NB4 (cell line): Measurements from ENCODE around the gene SMURF1.
A peak's percentile ranks its signal among the peaks of the same experiment; 100 is the strongest.

ENCODE experiments used
- DNase-seq: peaks from one replicate; pipeline ENCODE4 v3.0.0; 2010; ENCODE audit warnings: low read depth
- H3K4me3 ChIP-seq: one replicate; pipeline ENCODE4 v1.5.1; 2011; ENCODE audit warnings: mild to moderate bottlenecking, low read depth, low read length, moderate library complexity
- MYC ChIP-seq: IDR thresholded peaks from 2 replicates; pipeline ENCODE4 v1.6.1; 2011; ENCODE audit warnings: low read depth, low read length
- POLR2A ChIP-seq: IDR thresholded peaks from 2 replicates; pipeline ENCODE4 v1.6.1; 2011; ENCODE audit warnings: mild to moderate bottlenecking; ENCODE audit not compliant: insufficient read length; ENCODE audit errors: extremely low read depth
- TF ChIP-seq, protein P1 (sequence below): IDR thresholded peaks from 2 replicates; pipeline ENCODE4 v1.6.1; 2011; ENCODE audit warnings: low read depth, low read length
- TF ChIP-seq, protein P2 (sequence below): IDR thresholded peaks from one replicate; pipeline ENCODE4 v1.5.1; 2012; ENCODE audit warnings: low read depth, low read length

Gene SMURF1

GRCh38 chr7:99112979-99113378, 30.9 kb downstream of the SMURF1 start:
- DNase-seq = no peak
- no peak overlapping the region for H3K4me3 ChIP-seq
- TF ChIP-seq POLR2A (no peak), MYC (no peak)
- TF ChIP-seq, protein P1, sequence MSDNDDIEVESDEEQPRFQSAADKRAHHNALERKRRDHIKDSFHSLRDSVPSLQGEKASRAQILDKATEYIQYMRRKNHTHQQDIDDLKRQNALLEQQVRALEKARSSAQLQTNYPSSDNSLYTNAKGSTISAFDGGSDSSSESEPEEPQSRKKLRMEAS = no peak
- TF ChIP-seq, protein P2, sequence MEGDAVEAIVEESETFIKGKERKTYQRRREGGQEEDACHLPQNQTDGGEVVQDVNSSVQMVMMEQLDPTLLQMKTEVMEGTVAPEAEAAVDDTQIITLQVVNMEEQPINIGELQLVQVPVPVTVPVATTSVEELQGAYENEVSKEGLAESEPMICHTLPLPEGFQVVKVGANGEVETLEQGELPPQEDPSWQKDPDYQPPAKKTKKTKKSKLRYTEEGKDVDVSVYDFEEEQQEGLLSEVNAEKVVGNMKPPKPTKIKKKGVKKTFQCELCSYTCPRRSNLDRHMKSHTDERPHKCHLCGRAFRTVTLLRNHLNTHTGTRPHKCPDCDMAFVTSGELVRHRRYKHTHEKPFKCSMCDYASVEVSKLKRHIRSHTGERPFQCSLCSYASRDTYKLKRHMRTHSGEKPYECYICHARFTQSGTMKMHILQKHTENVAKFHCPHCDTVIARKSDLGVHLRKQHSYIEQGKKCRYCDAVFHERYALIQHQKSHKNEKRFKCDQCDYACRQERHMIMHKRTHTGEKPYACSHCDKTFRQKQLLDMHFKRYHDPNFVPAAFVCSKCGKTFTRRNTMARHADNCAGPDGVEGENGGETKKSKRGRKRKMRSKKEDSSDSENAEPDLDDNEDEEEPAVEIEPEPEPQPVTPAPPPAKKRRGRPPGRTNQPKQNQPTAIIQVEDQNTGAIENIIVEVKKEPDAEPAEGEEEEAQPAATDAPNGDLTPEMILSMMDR = no peak

DNA sequence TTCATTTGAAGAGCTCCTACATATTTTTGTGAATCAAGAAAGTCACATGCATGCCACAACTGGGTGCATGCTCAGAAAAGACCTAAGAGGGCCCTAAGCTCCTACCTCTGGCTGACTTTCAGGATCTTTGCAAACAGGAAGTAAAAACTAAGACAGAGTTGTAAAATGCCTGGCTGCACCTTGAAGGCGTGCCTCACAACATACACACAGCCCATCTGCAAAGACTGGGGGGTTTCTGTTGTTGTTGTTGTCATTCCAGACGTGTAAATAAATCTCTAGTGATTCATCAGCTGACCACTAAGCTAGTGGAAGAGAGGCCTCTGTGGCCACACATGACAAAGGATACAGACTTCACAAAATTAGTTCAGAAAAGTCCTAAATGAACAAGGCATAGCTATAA, 31.8 kb downstream of the SMURF1 start:
- peak; percentile 47 for DNase-seq
- no peak for TF ChIP-seq POLR2A
- TF ChIP-seq, protein P1 = no peak
- TF ChIP-seq, protein P2 = no peak
- H3K4me3 ChIP-seq = no peak overlapping the region

DNA sequence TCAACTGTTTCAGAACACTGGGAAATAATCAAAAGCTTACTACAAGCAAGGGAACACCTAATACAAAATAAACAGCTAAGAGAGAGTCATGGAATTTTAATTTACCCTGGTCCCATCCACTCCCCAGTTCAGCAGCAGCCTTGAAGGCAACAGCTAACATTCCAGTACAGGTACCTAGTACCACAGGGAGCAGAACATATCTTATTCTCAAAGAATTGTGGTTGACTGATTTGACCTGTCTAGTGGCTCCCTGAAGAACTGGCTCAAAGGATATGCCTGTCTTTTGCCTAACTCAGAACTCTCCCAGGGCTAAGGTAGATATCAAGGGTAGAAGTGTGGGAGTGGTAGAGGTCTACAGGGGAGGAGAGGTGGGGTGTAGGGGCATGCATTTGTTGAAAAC, 32.3 kb downstream of the SMURF1 start:
- no peak for DNase-seq
- TF ChIP-seq MYC (no peak), POLR2A (no peak)
- TF ChIP-seq, protein P2 = no peak
- TF ChIP-seq, protein P1 = no peak
- no peak overlapping the region for H3K4me3 ChIP-seq

- no peak overlapping the region for H3K4me3 ChIP-seq
- DNase-seq = no peak
- TF ChIP-seq, protein P2 = no peak
- TF ChIP-seq MYC (no peak), POLR2A (no peak)
- TF ChIP-seq, protein P1 = no peak
These were observed 34.5 kb downstream of the SMURF1 start for GRCh38 chr7:99109108-99110051.

- no peak overlapping the region for H3K4me3 ChIP-seq
- TF ChIP-seq, protein P1 = no peak
- no peak for TF ChIP-seq POLR2A
- TF ChIP-seq, protein P2 = no peak
- TF ChIP-seq MYC = no peak
- no peak for DNase-seq
These were observed 35.3 kb downstream of the SMURF1 start for GRCh38 chr7:99108613-99109012.
